HG03135 (cell line): ENCODE measurements around the gene PAX2.
"Not testable (repeated sequence)": the region's sequence is repeated elsewhere in the genome, so short reads cannot be mapped to it uniquely, and the experiment has no call there.

ENCODE experiments used
- ATAC-seq: cut with Tn5 transposase; IDR thresholded peaks from one replicate; pipeline ENCODE4 v1.9.1; 2021; ENCODE audit warnings: mild to moderate bottlenecking, moderate library complexity; ENCODE audit not compliant: unreplicated experiment

PAX2 gene

DNA sequence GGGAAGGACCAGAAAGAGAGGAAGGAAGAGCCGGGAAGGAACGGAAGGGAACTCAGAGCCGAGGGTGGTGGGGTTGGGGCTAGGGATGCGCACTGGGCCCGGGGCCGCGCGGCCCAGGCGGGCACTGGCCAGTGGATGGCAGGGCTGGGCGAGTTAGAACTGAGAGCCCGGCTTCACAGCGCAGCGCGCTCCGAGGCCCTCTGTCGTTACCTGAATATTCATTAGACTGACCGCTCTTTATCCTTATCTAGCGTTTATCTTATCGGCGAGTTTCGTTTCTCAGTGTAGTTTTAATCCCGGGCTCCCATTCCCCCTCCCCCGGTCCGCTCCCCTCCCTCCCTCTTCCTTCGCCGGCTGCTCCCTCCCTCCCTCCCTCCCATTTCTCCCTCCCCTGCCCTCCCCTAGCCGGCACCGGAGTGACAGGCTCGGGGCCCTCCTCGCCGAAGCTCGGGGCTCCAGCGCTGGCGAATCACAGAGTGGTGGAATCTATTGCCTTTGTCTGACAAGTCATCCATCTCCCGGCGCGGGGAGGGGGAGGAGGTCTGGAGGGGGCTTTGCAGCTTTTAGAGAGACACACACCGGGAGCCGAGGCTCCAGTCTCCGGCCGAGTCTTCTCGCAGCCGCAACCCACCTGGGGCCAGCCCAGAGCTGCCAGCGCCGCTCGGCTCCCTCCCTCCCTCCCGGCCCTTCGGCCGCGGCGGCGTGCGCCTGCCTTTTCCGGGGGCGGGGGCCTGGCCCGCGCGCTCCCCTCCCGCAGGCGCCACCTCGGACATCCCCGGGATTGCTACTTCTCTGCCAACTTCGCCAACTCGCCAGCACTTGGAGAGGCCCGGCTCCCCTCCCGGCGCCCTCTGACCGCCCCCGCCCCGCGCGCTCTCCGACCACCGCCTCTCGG lies at the start of gene PAX2:
PAX2 (plus strand) TSS at position 596 of the 895 bp plus-strand sequence. CDS start 679 bp downstream, outside the sequence.
- ATAC-seq: no peak

DNA sequence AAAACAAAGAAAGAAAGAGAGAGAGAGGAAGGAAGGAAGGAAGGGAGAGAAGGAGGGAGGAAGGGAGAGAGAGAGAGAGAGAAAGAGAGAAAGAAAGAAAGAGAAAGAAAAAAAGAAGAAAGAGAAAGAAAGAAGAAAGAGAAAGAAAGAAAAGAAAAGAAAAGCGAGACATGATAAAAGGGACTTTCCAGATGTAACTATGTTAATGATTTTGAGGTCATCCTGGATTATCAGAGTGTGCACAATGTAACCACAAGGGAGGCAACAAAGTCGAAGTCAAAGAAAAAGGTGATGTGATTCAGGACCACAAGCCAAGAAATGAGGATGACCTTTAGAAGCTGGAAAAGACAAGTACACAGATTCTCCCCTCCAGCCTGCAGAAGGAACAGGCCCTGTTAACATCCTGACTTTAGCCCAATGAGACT lies 48.9 kb upstream of the PAX2 start:
- no peak for ATAC-seq

DNA sequence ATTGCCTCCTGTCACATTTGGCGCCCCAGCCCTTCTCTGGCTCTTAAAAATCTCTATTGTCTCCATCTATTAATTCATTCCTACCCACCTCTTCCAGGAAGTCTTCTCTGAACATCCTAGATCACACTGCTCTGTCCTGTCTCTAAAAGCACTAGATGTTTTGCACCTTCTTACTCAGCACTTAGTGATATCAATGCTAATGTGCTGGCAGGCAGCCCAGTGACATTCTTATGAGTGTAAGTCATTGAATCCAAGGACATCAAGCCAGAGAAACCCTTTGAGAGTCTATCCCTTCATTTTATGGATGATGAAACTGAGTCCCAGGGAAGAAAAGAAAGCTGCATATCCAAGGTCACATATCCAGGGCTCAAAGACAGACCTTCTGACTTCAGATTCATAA lies 48.3 kb upstream of the PAX2 start:
- ATAC-seq: no peak

DNA sequence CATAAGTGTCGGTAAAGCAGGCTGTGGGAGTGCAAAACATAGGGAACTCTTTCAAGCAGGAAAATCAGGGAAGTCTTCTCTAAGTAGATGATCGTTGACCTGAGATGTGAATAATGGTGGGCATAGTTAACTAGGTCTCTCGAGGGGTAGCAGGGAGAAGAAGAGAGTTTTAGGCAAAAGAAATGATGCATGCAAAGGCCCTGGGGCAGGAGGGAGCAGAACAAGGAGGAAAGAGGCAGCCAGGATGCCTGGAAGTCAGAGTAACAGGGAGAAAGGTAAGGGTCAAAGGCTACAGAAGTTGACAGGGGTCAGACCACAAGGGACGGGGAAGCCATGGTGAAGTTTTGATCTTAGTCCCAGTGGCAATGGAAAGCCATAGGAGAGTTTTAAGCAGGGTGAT lies 47.8 kb upstream of the PAX2 start:
- ATAC-seq: no peak

DNA sequence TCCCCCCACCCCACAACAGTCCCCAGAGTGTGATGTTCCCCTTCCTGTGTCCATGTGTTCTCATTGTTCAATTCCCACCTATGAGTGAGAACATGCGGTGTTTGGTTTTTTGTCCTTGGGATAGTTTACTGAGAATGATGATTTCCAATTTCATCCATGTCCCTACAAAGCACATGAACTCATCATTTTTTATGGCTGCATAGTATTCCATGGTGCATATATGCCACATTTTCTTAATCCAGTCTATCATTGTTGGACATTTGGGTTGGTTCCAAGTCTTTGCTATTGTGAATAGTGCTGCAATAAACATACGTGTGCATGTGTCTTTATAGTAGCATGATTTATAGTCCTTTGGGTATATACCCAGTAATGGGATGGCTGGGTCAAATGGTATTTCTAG lies 43.7 kb upstream of the PAX2 start:
- ATAC-seq: not testable (repeated sequence)

DNA sequence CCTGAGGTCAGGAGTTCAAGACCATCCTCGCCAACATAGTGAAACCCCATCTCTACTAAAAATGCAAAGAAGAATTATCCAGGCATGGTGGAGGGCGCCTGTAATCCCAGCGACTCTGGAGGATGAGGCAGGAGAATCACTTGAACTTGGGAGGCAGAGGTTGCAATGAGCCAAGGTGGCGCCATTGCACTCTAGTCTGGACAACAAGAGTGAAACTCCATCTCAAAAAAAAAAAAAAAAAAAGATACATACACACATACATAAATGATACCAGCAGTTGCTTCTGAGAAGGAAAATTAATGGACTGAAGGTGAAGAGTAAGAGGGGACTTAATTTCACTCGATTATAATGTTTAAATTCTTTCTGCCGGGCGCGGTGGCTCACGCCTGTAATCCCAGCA lies 40.2 kb upstream of the PAX2 start:
- ATAC-seq: no peak

DNA sequence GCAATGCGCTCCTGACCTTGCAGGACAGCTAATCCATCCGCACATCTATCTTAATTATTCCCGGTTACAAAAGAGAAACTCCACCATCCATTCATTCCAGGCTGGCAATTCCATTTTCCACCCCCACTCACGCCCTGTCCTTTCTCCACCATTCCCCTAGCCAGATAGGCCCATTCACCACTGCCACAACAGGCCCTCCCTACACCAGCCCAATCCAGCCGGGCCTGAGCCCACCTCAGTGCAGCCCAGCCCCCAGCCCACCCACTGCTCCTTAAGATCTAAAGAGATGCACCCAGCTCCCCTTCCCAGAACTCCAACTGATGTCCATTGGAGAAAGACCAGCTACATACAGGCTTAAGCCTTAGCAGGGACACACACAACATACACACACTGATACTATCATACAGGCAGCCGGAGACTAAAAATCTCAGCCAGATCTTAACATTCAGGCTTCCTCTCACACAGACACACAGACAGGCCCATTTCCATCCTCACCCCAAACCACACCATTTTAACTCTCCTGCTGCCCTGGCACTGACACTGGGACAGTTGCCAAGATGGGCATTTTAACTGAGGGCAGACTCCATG lies 38.0 kb upstream of the PAX2 start:
- no peak for ATAC-seq

DNA sequence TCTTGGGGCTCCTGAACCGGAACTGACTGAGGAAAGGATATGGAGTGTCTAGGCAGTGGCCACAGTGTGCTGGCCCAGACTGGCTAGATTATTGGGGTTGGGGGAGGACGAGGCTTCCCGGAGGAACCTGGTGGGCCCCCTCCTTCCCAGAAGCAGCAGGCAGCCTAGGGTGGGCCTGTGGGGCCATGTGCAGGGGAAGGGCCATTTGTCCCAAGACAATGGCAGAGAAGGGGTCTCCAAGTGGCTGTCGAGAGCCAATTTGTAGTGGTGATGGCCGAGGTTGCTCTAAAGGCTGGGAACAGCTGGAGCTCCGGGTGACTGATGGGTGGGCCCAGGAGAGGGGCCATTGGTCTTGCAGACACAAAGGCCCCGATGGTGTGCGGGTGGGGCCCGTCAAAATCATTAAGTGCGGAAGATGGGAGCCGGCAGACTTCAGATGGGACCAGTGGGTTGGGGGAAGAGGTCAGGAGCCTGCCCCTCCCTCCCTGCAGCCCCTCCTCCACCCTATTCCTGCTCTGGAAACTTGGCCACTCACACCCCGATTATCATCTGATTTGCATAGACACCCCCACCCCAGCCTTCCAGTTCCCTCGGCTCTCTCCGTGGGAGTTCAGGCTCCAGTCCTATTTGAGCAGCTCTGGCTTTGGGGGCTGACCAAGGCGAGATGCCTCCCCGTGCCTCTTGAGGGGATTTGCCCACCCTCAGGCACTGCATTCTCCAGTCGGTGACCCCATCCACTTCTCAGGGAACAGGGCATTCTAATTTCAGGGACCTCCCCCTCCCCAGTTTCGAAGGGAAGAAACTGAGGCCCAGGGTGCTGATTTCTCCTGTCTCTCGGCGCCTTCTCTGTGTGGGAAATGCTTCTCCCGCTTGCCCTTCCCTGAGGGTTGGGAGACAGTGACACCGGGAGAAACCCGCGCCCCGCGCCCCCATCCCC lies 36.0 kb upstream of the PAX2 start:
- ATAC-seq: no peak

DNA sequence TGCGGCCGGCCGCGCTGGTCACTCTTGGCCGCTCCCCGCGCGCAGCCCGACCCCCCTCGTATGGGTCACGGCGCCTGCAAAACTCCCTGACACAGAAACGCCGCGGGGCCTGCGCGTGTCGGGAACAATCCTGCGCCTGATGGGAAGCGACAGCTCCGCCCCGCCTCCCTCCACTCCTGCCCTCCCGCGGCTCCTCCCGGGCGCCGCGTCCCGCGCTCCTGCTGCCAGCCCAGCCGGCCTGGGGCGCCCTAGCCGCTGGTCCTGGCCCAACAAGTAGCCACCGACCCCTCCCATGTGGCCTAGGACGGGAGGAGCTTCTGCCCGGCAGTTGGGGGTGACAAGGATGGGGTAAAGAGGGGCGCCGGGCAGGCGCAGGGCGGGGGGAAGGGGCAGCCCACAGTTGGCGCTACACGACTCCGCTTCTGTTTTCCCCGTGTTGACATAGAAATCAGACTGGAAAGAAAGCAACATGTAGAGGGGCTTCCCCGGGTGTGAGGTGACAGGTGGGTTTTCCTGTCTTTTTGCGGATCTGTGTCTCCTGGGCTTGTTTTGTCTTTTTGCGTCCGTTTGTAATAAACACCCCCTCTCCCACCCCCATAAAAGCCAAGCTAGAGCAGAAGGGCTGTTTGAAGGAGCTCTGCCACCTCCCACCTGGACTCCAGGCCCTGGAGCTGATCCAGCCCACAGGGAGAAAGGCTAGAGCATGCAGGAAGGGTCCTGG lies 35.1 kb upstream of the PAX2 start:
- no peak for ATAC-seq

DNA sequence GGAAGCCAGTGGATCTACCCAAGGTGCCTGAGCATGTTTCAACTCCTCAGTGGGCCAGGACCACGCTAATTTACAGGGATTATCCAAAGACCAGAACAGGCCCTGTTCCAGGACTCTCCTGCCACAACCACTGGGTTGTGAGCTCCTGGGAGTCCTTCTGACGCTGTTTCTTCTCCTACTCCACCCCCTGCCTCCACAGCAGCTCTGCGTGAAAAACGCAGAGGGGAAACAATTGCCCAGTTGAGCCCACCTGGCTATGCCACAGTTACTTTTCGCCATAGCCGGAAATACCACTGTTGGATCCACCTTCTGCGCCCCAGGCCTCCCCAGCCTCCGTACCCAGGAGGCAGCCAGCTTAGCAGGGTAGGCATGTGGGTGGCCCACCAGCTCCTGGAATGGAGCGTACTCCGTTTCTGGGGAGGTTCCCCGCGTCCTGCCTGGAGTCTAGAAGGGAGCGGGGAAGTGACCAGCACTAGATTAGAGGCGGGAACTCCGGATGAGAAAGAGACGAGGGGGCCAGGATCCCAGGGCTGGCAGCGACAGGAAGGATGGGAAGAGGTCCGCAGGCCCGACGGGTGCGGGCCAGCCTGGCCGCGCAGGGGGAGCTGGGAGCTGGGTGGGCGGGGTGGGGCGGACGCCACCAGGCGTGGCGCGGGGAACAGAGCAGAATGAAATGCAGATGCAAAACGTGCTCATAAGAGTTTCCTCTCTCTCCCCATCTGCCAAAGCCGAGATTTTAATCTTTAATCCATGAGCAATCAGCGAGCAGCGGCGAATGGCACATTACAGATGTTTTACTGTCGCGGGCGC lies 32.1 kb upstream of the PAX2 start:
- ATAC-seq: no peak

DNA sequence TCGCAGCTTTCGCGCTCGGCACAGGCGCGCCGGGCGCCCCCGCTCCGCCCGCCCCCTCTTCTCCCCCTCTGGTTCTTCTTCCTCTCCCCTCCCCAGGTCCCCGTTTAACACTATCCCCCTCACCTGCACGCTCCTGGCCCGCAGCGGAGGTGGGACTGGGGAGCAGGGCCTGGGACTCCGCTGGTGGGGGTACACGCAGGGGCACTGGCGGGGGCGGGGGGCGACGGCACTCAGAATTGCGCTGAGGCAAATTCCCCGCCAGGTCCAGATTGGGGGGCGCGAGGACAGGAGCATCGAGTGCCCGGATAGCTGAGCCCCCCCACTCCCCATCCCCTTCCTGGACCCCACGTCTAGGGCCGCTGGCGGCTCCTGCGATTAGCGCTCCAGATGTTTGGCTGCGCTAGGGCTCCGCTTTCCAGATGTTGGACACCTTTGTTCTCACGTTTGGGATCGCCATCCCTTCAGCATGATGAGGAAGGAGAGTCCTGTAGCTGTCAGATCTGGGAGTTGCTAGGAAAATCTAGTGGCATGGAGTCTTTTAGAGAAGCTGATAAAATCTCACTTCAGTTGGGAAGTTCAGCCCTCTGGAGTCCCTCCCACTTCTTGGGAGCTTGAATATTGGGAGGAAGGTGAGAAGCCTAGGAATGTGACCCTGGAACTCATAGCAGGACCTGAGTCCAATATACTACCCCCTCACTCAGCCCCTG lies 31.4 kb upstream of the PAX2 start:
- no peak for ATAC-seq

DNA sequence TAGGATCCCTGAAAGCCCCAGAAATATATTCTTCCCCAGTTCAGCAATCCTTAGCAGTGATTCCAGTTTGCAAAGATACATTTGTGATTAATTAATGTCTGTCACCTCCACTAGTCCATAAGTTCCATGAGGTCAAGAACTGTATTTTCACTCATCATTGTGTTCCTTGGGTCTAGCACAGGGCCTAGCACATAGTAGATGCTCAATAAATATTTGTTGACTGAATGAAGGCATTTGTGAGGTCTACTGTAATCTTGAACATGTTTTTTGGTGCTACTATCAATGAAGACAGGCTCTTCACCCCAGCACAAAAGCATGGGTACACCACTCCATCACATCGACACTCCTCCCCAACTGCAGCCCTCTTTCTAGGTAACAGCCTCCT lies 30.8 kb upstream of the PAX2 start:
- ATAC-seq: no peak

DNA sequence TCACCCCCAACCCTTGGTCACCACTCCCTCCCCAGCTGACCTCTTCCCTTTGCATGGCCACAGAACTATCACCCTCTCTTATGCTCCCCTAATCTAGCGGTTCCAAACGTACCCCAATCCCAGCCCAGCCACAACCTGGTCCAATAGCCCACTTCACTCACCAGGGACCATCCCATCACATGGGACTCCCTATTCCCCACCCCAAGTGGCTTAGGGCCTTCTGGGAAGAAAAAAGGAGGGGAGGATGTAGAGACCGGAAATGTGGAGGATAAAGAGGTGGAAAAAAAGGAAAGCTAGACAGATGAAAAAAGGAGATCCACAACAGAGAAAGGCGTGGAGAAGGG lies 30.3 kb upstream of the PAX2 start:
- ATAC-seq: no peak

DNA sequence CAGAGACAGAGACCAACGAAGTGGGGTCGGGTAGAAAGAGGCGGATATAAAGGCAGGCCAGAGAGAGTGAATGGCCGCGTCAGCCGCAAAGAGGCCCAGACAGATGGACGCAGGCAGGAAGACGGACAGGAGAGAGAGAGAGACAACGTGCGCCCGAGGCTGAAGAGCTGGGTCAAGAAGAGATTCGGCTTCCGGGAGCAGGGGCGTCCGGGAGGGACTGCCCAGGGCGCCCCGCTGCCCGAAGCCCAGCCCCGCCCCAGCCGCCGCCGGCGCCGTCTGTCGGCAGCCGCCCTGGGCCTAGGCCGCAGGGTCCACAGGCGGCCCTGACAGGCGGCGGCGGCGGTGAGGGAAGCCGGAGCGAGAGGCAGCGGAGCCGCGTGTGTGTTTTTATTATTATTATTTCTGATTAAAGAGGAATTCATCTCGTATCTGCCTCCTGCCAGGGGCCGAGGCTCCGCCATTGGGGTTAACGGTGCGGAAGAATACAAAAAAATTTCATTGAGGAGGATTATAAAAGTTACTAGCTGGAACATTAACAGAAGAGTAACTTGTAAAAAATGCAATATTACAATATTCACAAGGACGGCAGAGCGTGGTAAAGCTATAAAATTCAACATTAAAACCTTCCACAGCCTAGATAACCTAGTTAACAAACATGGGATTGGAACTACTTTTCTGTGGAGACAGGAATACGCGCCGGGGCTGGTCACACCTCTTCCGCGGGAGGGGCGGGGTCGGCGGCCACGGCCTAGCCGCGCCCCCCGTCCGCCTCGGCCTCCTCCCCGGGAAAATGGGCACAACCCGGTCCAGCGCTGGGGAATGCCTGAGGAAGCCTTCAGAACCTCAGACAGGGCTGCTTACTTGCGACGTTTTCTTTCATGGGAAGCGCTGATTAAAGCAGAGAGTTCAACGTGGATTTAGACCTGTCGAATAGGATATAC lies 29.7 kb upstream of the PAX2 start:
- no peak for ATAC-seq

DNA sequence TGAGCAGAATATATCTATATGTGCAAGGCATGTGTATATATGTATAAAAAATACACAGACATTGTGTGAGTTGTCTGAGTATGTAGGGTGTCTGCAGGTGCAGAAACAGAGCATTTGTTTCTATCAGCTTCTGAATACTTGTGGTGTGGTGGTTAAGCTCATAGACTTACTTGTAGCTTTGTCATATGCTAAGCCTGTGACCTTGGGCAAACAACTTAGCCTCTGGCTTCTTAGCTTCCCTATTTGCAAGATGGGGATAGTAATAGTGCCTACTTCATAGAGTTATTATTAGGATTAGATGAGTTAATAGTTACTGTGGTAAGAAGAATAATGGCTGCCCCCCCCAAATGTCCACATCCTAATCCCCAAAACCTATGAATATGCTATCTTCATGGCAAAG lies 28.2 kb upstream of the PAX2 start:
- no peak for ATAC-seq

DNA sequence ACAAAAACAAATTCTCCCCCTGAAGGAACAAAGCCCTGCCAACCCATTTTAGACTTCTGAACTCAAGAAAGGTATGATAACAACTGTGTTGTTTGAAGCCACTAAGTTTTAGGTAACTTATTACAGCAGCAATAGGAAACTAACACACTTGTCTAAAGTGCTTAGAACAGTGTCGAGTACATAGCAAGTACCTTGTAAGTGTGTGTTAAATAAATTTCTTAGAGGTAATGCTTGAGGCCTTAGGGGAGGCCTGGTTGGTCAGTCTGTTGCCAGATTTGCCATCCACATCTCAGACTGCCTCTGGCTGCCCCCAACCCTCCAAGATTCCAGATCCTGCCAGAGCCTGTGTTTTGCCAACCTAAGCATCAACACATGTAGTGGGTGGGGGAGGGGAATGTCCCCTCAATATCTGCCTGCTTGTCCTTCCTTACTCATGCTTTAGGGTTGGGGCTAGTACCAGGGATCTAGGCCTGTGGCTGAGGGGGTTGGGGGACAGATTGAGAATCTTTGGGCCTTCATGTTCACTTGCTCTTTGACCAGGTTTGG lies 27.1 kb upstream of the PAX2 start:
- ATAC-seq: no peak

DNA sequence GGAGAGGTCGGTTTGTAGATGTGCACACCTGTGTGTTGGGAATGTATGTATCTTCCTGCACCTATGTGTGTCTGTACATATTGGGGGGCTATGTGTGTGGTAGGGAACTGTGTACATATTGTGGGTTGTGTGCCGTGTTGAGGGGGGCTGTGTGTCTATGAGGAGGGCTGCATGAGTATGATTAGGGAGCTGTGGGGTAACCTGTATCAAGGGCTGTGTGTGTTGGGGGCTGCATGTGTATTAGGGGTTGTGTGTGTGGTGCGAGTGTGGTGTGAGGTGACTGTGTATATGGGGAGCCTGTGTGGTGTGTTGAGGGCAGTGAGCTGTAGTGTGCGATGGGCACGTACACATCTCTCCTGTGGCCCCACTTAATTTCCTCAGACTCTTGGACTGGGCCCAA lies 22.2 kb upstream of the PAX2 start:
- no peak for ATAC-seq
